Endodermal cell (in vitro differentiated cells): ENCODE measurements around the gene EIF5A2. TPM values are rescaled to one million over a fixed set of nuclear protein-coding genes. Genes with fewer than 3 reads are reported as not detected.

Experiments used
- DNase-seq: peaks from one replicate; pipeline ENCODE4 v3.0.0-alpha.2; 2017
- H3K27ac ChIP-seq: 2 replicates; pipeline ENCODE4 v1.5.1; 2013; ENCODE audit warnings: mild to moderate bottlenecking, low read depth, low read length, moderate library complexity
- H3K27me3 ChIP-seq: 2 replicates; pipeline ENCODE4 v1.6.1; 2013; ENCODE audit warnings: mild to moderate bottlenecking, low read length, moderate library complexity; ENCODE audit not compliant: insufficient read depth, control insufficient read depth, poor library complexity, severe bottlenecking
- H3K36me3 ChIP-seq: 2 replicates; pipeline ENCODE4 v1.7.0; 2013; ENCODE audit warnings: mild to moderate bottlenecking, low read length, moderate library complexity; ENCODE audit not compliant: control insufficient read depth, insufficient read depth
- H3K4me1 ChIP-seq: one replicate; pipeline ENCODE4 v1.7.0; 2013; ENCODE audit warnings: low read length; ENCODE audit not compliant: control insufficient read depth, insufficient read depth
- H3K4me3 ChIP-seq: 2 replicates; pipeline ENCODE4 v1.5.1; 2013; ENCODE audit warnings: mild to moderate bottlenecking, low read length, moderate library complexity
- H3K9ac ChIP-seq: 2 replicates; pipeline ENCODE4 v1.6.1; 2013; ENCODE audit warnings: mild to moderate bottlenecking, low read length, moderate library complexity; ENCODE audit not compliant: poor library complexity, severe bottlenecking; ENCODE audit errors: extremely low read depth
- H3K9me3 ChIP-seq: 2 replicates; pipeline ENCODE4 v1.6.1; 2013; ENCODE audit warnings: mild to moderate bottlenecking, low read length, moderate library complexity; ENCODE audit not compliant: control insufficient read depth
- H3K27ac Mint-ChIP-seq: 2 replicates; pipeline ENCODE4 v1.8.0; 2020; ENCODE audit warnings: mixed read lengths
- H3K27me3 Mint-ChIP-seq: 2 replicates; pipeline ENCODE4 v1.8.0; 2021; ENCODE audit warnings: mild to moderate bottlenecking, mixed read lengths; ENCODE audit not compliant: insufficient read depth
- H3K36me3 Mint-ChIP-seq: 2 replicates; pipeline ENCODE4 v1.8.0; 2020; ENCODE audit warnings: low read depth, mixed read lengths
- H3K4me1 Mint-ChIP-seq: 2 replicates; pipeline ENCODE4 v1.8.0; 2020; ENCODE audit warnings: mixed read lengths
- H3K4me3 Mint-ChIP-seq: 2 replicates; pipeline ENCODE4 v1.8.0; 2020; ENCODE audit warnings: mild to moderate bottlenecking, moderate library complexity, mixed read lengths
- H3K9me3 Mint-ChIP-seq: 2 replicates; pipeline ENCODE4 v1.8.0; 2020; ENCODE audit warnings: mild to moderate bottlenecking, mixed read lengths
- WGBS, 2 experiments: methylation state at CpG; one replicate each; pipeline versions ENCODE4 v1.1.5 to v1.1.7; 2013; ENCODE audit warnings: missing lambda C conversion rate in 2 of 2, mixed read lengths in 1 of 2; ENCODE audit not compliant: insufficient coverage in 1 of 2, insufficient read length in 1 of 2; 5-methylcytosine and 5-hydroxymethylcytosine counted together
- total RNA-seq, 2 donors: library from RNA; stranded (reverse); fragmentation: NEBNext Ultra II Directional in 1 of 2; extraction: Animal tissue kit (Norgen Biotek cat#: 25700) in 1 of 2; gene quantifications; 2 replicates in 1 of 2; 3 replicates in 1 of 2; pipeline ENCODE4 v1.2.1, GENCODE V29; 2021
- TF ChIP-seq, protein P1 (sequence below): fragments of 200-600 bp; sonication (generic); conservative IDR thresholded peaks from 2 replicates; pipeline ENCODE4 v1.5.0; 2021; ENCODE audit warnings: antibody characterized with exemption, mild to moderate bottlenecking

Gene EIF5A2
- total RNA-seq, 2 donors from 2014 or later: 8.4 to 12.4 TPM

DNA sequence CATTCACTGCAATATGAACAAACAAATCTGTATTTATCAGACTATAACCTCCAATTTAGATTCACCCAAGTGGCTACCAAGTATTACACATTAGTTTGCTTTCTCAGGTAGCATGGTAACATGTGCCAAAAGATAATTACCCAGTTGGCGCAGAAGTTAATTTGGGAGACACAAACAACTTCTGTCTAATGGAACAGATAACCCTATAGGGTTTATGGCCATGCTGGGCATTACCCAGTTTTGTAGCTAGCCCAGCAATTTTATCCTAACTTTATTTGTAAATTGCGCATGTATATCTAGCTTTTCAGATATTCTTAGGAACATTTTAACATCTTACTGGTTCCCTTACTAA lies 39.2 kb downstream of the EIF5A2 start:
- Histone ChIP-seq H3K4me3 (peak overlapping the region; percentile 87), H3K4me1 (no peaks in the 10 kb centered on the region), H3K9me3 (no peaks in the 10 kb centered on the region), H3K36me3 (peaks cover 30% of the 10 kb centered on the region), H3K9ac (peak overlapping the region; percentile 98), H3K27ac (no peak overlapping the region), H3K27me3 (no peaks in the 10 kb centered on the region)
- DNase-seq: no peak
- H3K9me3 Mint-ChIP-seq: peaks cover 4% of the 10 kb centered on the region
- peak overlapping the region; percentile 86 for H3K4me3 Mint-ChIP-seq
- TF ChIP-seq, protein P1, sequence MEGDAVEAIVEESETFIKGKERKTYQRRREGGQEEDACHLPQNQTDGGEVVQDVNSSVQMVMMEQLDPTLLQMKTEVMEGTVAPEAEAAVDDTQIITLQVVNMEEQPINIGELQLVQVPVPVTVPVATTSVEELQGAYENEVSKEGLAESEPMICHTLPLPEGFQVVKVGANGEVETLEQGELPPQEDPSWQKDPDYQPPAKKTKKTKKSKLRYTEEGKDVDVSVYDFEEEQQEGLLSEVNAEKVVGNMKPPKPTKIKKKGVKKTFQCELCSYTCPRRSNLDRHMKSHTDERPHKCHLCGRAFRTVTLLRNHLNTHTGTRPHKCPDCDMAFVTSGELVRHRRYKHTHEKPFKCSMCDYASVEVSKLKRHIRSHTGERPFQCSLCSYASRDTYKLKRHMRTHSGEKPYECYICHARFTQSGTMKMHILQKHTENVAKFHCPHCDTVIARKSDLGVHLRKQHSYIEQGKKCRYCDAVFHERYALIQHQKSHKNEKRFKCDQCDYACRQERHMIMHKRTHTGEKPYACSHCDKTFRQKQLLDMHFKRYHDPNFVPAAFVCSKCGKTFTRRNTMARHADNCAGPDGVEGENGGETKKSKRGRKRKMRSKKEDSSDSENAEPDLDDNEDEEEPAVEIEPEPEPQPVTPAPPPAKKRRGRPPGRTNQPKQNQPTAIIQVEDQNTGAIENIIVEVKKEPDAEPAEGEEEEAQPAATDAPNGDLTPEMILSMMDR: no peak
- peaks cover 14% of the 10 kb centered on the region for H3K4me1 Mint-ChIP-seq
- H3K27me3 Mint-ChIP-seq: no peaks in the 10 kb centered on the region
- H3K27ac Mint-ChIP-seq: peak overlapping the region; percentile 99
- peaks cover 27% of the 10 kb centered on the region for H3K36me3 Mint-ChIP-seq
- 20 to 30% methylated on average over 2 of the region's 2 CpGs for WGBS, 2 experiments

DNA sequence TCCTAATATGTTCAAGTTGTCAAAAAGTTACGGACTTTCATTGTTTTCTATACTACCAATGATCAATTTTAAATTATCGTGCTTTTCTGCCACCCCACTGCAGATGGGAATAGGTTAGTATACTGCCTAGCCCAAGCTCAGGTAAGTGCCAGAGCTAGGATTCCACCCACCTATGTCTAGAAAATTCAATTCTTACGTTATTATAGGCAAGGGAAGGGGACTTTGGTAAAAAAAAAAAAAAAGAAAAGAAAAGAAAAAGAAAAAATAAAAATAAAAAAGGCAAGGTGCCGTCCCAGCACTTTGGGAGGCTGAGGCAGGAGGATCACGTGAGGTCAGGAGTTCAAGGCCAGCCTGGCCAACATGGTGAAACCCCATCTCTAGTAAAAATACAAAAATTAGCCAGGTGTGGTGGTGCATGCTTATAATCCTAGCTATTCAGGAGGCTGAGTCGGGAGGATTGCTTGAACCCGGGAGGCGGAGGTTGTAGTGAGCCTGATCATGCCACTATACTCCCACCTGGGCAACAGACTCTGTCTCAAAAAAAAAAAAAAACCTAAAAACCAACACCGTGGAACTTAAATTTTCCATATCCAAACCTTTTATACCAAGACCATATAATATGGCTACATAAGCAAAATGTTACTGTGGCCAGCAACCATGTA lies 39.7 kb downstream of the EIF5A2 start:
- Histone ChIP-seq H3K36me3 (peaks cover 30% of the 10 kb centered on the region), H3K9ac (peak overlapping the region; percentile 98), H3K27me3 (no peaks in the 10 kb centered on the region), H3K27ac (no peak overlapping the region), H3K9me3 (no peaks in the 10 kb centered on the region), H3K4me3 (peak overlapping the region; percentile 87), H3K4me1 (no peaks in the 10 kb centered on the region)
- 50 to 58% methylated on average over 4 to 8 of the region's 9 CpGs for WGBS, 2 experiments
- DNase-seq: no peak
- Mint-ChIP-seq H3K9me3 (peaks cover under 1% of the 10 kb centered on the region), H3K4me1 (peaks cover 14% of the 10 kb centered on the region), H3K27ac (peak overlapping the region; percentile 99), H3K27me3 (no peaks in the 10 kb centered on the region), H3K4me3 (peak overlapping the region; percentile 86), H3K36me3 (peaks cover 27% of the 10 kb centered on the region)
- TF ChIP-seq, protein P1: no peak

DNA sequence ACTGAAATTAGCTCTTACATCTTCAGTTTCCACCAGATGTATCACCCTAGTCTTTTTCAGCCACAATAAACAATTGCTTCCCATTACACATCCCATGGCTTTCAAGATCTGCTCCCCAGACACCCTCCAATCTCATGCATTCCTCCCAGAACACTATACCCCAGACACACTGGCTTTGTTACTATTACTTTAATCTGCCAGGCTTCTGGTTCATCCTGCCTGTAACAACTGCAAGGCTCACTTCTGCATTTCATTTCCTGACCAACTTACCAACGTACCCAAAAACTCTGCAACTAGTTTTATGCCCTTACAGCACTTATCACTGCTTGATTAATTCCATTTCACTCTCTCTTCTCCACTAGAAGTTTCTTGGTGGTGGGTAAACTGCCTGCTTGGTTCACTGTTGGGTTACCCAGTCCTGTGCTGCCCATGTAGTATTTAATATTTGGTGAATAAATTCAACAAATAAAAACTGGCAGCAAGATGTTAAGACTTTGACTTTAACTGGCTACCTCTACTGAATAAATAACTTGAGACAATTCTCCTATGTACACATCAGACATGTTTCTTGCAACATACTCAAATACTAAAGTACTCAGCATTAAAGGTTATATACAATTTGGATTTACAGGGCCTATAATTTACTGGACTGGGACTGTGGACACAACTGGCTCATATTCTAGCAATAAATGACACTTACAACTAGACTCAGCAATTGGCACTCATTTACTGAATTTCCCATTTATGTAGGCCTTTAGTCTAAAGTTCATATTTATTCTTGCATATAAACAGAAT lies 41.1 kb downstream of the EIF5A2 start:
- H3K4me3 ChIP-seq: peak overlapping the region; percentile 87
- no peak overlapping the region for H3K27ac ChIP-seq
- TF ChIP-seq, protein P1: no peak
- Mint-ChIP-seq H3K27me3 (no peaks in the 10 kb centered on the region), H3K36me3 (peaks cover 27% of the 10 kb centered on the region), H3K4me1 (peaks cover 14% of the 10 kb centered on the region), H3K9me3 (no peaks in the 10 kb centered on the region), H3K4me3 (peak overlapping the region; percentile 86), H3K27ac (peak overlapping the region; percentile 52)
- peak overlapping the region; percentile 98 for H3K9ac ChIP-seq
- no peaks in the 10 kb centered on the region for H3K27me3 ChIP-seq
- 83 to 91% methylated on average over 1 of the region's 1 CpG for WGBS, 2 experiments
- H3K9me3 ChIP-seq: no peaks in the 10 kb centered on the region
- no peaks in the 10 kb centered on the region for H3K4me1 ChIP-seq
- peaks cover 30% of the 10 kb centered on the region for H3K36me3 ChIP-seq
- DNase-seq: no peak
